ENCODE measurements around the gene GAS2L1. TPM values are rescaled to one million over a fixed set of nuclear protein-coding genes. Genes with fewer than 3 reads are reported as not detected.

GAS2L1 gene
- polyA plus RNA-seq, 3 donors = 8.6 to 10.0 (median 9.8) TPM

- DNase-seq = no peak
Measured at GRCh38 chr22:29307596-29308147, 1.2 kb downstream of the GAS2L1 start.

DNA sequence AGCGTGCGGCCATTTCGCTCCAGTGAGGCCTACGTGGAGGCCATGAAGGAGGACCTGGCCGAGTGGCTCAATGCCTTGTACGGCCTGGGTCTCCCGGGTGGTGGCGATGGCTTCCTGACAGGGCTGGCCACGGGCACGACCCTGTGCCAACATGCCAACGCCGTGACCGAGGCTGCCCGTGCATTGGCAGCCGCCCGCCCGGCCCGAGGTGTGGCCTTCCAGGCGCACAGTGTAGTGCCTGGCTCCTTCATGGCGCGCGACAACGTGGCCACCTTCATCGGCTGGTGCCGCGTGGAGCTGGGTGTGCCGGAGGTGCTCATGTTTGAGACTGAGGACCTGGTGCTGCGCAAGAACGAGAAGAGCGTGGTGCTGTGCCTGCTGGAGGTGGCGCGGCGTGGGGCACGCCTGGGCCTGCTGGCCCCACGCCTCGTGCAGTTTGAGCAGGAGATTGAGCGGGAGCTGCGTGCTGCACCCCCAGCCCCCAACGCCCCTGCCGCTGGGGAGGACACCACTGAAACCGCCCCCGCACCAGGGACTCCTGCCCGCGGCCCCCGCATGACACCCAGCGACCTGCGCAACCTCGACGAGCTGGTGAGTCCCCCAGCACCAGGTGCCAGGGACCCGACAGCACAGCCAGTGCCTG is 1.8 kb downstream of the GAS2L1 start:
- DNase-seq = no peak

GRCh38 chr22:29308791-29309262 is 2.4 kb downstream of the GAS2L1 start:
- no peak for DNase-seq

GRCh38 chr22:29309332-29310064 is 3.0 kb downstream of the GAS2L1 start:
- no peak for DNase-seq

DNA sequence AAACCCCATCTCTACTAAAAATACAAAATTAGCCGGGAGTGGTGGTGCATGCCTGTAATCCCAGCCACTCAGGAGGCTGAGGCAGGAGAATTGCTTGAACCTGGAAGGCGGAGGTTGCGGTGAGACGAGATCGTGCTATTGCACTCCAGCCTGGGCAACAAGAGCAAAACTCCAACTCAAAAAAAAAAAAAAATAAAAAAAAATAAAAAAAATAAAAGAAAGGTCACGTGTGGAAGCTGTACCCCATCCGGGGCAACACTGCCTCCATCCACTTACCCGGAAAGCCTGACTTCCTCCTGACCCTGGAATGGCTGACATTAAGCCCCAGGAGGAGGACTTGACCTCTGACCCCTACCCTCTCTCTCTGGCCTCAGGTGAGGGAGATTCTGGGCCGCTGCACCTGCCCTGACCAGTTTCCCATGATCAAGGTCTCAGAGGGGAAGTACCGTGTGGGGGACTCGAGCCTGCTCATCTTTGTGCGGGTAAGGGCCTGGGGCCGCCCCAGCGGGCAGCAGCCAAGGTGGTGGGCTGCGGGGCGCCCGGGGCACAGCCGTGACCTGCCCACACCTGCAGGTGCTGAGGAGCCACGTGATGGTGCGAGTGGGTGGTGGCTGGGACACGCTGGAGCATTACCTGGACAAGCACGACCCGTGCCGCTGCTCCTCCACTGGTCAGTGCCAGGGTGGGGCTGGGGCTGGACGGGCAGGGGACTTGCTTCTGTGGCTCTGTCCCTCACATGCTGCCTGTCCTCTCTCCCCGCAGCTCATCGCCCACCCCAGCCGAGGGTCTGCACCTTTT is 3.8 kb downstream of the GAS2L1 start:
- DNase-seq = no peak

- peak; percentile 91 for DNase-seq
Measured at GRCh38 chr22:29310863-29311339, 4.5 kb downstream of the GAS2L1 start.

DNA sequence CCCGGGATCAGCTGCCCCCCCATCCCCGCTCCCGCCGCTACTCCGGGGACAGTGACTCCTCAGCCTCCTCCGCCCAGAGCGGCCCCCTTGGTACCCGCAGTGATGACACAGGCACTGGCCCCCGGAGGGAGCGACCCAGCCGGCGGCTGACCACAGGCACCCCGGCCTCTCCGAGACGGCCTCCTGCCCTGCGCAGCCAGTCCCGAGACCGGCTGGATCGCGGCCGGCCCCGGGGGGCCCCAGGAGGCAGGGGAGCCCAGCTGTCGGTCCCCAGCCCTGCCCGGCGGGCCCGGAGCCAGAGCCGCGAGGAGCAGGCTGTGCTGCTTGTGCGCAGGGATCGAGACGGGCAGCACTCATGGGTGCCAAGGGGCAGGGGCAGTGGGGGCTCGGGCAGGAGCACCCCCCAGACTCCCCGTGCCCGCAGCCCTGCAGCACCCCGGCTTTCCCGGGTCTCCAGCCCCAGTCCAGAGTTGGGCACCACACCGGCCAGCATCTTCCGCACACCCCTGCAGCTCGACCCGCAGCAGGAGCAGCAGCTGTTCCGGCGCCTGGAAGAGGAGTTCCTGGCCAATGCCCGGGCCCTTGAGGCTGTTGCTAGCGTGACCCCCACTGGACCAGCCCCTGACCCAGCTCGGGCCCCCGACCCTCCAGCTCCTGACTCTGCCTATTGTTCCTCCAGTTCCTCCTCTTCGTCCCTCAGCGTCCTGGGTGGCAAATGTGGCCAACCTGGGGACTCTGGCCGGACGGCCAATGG is 5.2 kb downstream of the GAS2L1 start:
- no peak for DNase-seq

- no peak for DNase-seq
Measured at GRCh38 chr22:29312218-29313125, 6.0 kb downstream of the GAS2L1 start.

DNA sequence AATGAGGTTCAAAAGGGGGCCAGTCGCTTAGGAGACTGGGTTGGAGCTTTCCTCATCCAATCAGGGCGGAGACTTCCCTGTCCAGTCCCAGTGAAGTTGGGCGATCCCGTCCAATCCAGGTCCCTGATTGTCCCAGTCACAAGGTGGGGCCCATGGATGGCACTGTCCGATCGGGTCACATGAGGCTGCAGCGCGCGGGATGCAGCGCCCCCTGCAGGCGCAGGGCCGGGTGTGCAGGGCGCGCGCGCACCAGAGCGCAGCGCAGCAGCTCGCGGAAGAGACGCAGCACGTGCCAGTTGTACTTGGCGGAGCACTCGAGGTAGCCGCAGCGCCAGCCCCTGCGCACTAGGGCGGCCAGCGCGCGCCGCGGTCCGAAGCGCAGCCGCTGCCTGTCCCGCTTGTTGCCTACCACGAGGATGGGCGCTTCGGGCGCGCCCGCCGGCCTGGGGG is 6.7 kb downstream of the GAS2L1 start:
- DNase-seq = peak; percentile 51

DNA sequence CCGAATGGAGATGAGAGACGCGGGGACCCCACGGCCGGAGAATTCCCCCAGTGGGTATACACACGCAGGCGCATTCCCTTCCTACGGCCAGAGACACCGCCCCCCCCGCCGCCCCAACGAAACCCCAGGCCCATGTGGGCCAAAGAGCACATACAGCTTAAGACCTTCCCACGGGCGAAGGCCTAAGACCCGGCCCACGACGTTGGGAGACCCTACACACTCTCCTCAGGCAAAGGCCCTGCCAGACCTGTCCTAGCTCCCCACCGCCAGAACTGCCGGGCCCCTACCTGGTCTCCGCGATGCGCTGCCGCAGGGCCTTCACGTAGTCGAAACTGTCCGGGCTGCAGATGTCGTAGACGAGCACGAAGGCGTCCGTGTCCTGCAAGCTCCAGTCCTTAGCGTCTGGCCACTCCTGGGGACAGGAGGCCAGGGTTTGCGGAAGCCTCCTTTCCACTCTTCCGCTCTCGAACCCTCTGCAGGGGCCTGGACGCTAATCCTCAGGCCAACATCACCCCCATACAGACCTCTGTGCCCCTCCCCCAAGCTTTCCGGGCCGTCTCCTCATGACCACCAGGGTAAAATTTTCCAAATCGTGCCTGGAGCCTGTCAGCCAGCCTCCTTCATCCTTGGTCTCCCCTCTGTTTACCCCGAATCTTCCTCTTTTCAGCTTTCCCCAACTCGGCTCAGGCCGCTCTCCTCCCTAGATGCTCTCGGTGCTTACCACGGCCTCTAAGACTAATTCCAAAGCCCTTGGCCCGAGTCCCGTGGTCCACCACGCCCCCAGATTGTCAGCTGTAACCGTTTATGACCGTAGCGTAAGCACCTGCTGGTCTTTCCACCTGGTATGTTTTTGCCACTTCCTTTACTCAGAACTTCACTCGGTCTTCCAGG is 7.4 kb downstream of the GAS2L1 start:
- DNase-seq = no peak

DNA sequence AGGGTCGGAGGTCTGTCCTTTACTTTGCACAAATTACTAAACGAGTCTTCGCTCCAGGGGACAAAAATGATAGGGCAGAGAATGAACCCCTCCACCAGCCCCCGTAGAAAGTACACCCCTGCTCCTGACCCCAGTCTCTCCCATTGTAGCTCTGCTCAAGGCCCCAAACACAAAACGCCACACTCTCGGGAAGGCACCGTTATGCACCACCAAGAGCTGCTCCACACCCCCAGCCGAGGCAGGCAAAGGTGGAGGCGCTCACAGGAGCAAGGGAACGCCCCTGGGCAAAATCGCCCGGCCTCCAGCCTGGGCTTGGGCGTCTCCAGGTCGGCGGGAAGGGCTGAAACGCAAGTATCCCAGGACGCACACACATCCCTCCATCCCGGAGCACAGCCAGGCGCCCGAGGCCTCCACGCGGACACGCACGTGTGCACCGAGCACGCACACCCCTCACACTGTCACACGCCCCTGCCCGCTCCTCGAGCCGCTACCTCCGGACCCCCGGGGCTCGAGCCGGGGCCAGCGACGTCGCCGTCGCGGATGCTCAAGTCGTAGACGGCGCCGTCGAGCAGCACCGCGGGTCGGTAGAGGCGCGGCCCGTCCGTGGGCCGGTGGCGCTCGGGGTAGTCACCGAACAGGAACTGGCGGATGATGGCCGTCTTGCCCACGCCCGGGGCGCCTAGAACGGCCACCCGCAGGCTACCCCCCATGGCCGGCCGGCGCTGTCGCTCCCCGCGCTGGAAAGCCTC is 8.3 kb downstream of the GAS2L1 start:
- no peak for DNase-seq

- no peak for DNase-seq
Measured at GRCh38 chr22:29315286-29316140, 9.1 kb downstream of the GAS2L1 start, which contains the start of gene RASL10A. Gene RASL10A, minus strand, starts transcription at chr22:29315697. Its CDS starts 451 bp downstream, at chr22:29315246.

DNA sequence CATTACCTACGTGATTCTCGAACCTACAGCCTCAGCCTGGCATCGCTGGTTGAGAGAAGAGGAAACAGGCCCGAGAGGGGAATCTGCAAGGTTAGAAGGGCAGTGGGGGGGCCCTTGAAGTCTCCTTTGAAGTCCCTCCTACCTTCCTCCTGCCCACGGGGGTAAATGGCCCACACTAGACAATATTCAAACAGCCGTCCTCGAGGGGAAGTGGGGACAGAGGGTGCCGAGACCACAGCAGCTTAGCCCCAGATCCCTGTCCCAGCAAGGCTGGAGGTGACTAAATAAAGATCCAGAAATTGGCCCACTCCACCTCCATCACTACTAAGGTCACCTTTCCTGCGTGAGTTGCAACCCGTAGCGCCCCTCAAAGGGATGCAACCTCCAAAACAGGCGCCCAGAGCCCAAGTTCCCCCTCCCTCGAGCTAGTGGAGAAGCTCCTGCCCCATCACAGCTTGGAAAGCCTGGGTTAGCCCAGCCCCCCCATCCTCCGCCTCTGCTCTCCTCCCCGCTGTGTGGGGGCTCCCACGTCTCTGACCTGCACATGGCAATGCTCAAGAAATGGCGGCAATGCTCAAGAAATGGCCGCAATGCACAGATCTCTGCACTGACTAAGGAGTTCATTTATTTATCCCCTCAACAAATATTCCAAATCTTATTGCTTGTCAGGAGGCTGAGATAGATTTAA is 9.8 kb downstream of the GAS2L1 start:
- no peak for DNase-seq

- no peak for DNase-seq
Measured at GRCh38 chr22:29317827-29318454, 11.5 kb downstream of the GAS2L1 start.

GRCh38 chr22:29319072-29319471 is 12.6 kb downstream of the GAS2L1 start:
- no peak for DNase-seq

- no peak for DNase-seq
Measured at GRCh38 chr22:29320546-29320945, 14.1 kb downstream of the GAS2L1 start.
